T-helper 2 cell treated with Interferon-gamma antibody and Interleukin-4, amounts not matched to agents 5 μg/mL and 100 μg/mL, for 36 hours (primary cell): ENCODE data around the gene CAPZA1.
A peak's percentile ranks its signal among the peaks of the same experiment; 100 is the strongest.
"Not testable (repeated sequence)": the region's sequence is repeated elsewhere in the genome, so short reads cannot be mapped to it uniquely, and the experiment has no call there.

Experiments
- DNase-seq: peaks from one replicate; pipeline ENCODE4 v3.0.0; 2021; ENCODE audit warnings: low spot score
- H3K27ac Mint-ChIP-seq: one replicate; pipeline ENCODE4 v1.8.0; 2021; ENCODE audit warnings: mild to moderate bottlenecking, mixed read lengths
- H3K27me3 Mint-ChIP-seq: one replicate; pipeline ENCODE4 v1.8.0; 2021; ENCODE audit warnings: low read depth, mixed read lengths
- H3K36me3 Mint-ChIP-seq: one replicate; pipeline ENCODE4 v1.8.0; 2021; ENCODE audit warnings: low read depth, mixed read lengths
- H3K4me1 Mint-ChIP-seq: one replicate; pipeline ENCODE4 v1.8.0; 2021; ENCODE audit warnings: low read depth, mixed read lengths
- H3K4me3 Mint-ChIP-seq: one replicate; pipeline ENCODE4 v1.8.0; 2022; ENCODE audit warnings: mild to moderate bottlenecking, moderate library complexity, mixed read lengths
- H3K9me3 Mint-ChIP-seq: one replicate; pipeline ENCODE4 v1.8.0; 2021; ENCODE audit warnings: mixed read lengths

The CAPZA1 gene

GRCh38 chr1:112637254-112638109, 17.9 kb downstream of the CAPZA1 start:
- DNase-seq, result no peak
- peak overlapping the region; percentile 57 for H3K27ac Mint-ChIP-seq
- H3K27me3 Mint-ChIP-seq, result no peaks in the 10 kb centered on the region
- peaks cover 38% of the 10 kb centered on the region for H3K4me1 Mint-ChIP-seq
- no peaks in the 10 kb centered on the region for H3K9me3 Mint-ChIP-seq
- H3K36me3 Mint-ChIP-seq, result peaks cover 18% of the 10 kb centered on the region
- H3K4me3 Mint-ChIP-seq, result no peak overlapping the region

GRCh38 chr1:112638110-112638428, 18.4 kb downstream of the CAPZA1 start:
- Mint-ChIP-seq H3K36me3 (peaks cover 15% of the 10 kb centered on the region), H3K27ac (no peak overlapping the region), H3K27me3 (no peaks in the 10 kb centered on the region), H3K4me3 (no peak overlapping the region), H3K4me1 (peaks cover 35% of the 10 kb centered on the region), H3K9me3 (no peaks in the 10 kb centered on the region)
- no peak for DNase-seq

GRCh38 chr1:112640437-112640836, 20.8 kb downstream of the CAPZA1 start:
- peaks cover 18% of the 10 kb centered on the region for H3K4me1 Mint-ChIP-seq
- H3K36me3 Mint-ChIP-seq, result peaks cover 13% of the 10 kb centered on the region
- DNase-seq, H3K4me3 Mint-ChIP-seq, H3K27ac Mint-ChIP-seq, H3K9me3 Mint-ChIP-seq, H3K27me3 Mint-ChIP-seq: not testable (repeated sequence)

- H3K36me3 Mint-ChIP-seq, result peaks cover 28% of the 10 kb centered on the region
- H3K9me3 Mint-ChIP-seq, result no peaks in the 10 kb centered on the region
- no peak overlapping the region for H3K4me3 Mint-ChIP-seq
- H3K27me3 Mint-ChIP-seq, result no peaks in the 10 kb centered on the region
- H3K27ac Mint-ChIP-seq, result no peak overlapping the region
- no peak for DNase-seq
- peaks cover 8% of the 10 kb centered on the region for H3K4me1 Mint-ChIP-seq
Observed at GRCh38 chr1:112643080-112643479, 23.4 kb downstream of the CAPZA1 start.

- H3K9me3 Mint-ChIP-seq, result no peaks in the 10 kb centered on the region
- no peak overlapping the region for H3K27ac Mint-ChIP-seq
- H3K27me3 Mint-ChIP-seq, result no peaks in the 10 kb centered on the region
- H3K4me3 Mint-ChIP-seq, result no peak overlapping the region
- H3K4me1 Mint-ChIP-seq, result peaks cover 15% of the 10 kb centered on the region
- DNase-seq, result no peak
- peaks cover 53% of the 10 kb centered on the region for H3K36me3 Mint-ChIP-seq
Observed at GRCh38 chr1:112646225-112646624, 26.6 kb downstream of the CAPZA1 start.

GRCh38 chr1:112651205-112651604, 31.6 kb downstream of the CAPZA1 start:
- Mint-ChIP-seq H3K27me3 (no peaks in the 10 kb centered on the region), H3K36me3 (peaks cover 59% of the 10 kb centered on the region), H3K9me3 (no peaks in the 10 kb centered on the region), H3K27ac (peak overlapping the region; percentile 26), H3K4me1 (peaks cover 8% of the 10 kb centered on the region), H3K4me3 (no peak overlapping the region)
- DNase-seq, result no peak

GRCh38 chr1:112665857-112666256, 46.2 kb downstream of the CAPZA1 start:
- Mint-ChIP-seq H3K4me1 (peaks cover 26% of the 10 kb centered on the region), H3K9me3 (no peaks in the 10 kb centered on the region), H3K27ac (no peak overlapping the region), H3K36me3 (peaks cover 76% of the 10 kb centered on the region), H3K27me3 (no peaks in the 10 kb centered on the region), H3K4me3 (no peak overlapping the region)
- no peak for DNase-seq

GRCh38 chr1:112666946-112667345, 47.3 kb downstream of the CAPZA1 start:
- no peaks in the 10 kb centered on the region for H3K27me3 Mint-ChIP-seq
- H3K36me3 Mint-ChIP-seq, result peaks cover 78% of the 10 kb centered on the region
- no peak overlapping the region for H3K4me3 Mint-ChIP-seq
- peaks cover 29% of the 10 kb centered on the region for H3K4me1 Mint-ChIP-seq
- no peak for DNase-seq
- H3K9me3 Mint-ChIP-seq, result no peaks in the 10 kb centered on the region
- H3K27ac Mint-ChIP-seq, result peak overlapping the region; percentile 62

GRCh38 chr1:112672009-112672408, 52.4 kb downstream of the CAPZA1 start:
- Mint-ChIP-seq H3K9me3 (no peaks in the 10 kb centered on the region), H3K27me3 (no peaks in the 10 kb centered on the region), H3K4me3 (no peak overlapping the region), H3K36me3 (peaks cover 62% of the 10 kb centered on the region), H3K27ac (no peak overlapping the region), H3K4me1 (peaks cover 48% of the 10 kb centered on the region)
- DNase-seq, result no peak

- Mint-ChIP-seq H3K4me1 (peaks cover 50% of the 10 kb centered on the region), H3K27me3 (no peaks in the 10 kb centered on the region), H3K27ac (no peak overlapping the region), H3K4me3 (no peak overlapping the region), H3K36me3 (peaks cover 54% of the 10 kb centered on the region), H3K9me3 (no peaks in the 10 kb centered on the region)
- DNase-seq, result no peak
Observed at GRCh38 chr1:112672842-112673241, 53.2 kb downstream of the CAPZA1 start.

GRCh38 chr1:112673592-112674439, 54.2 kb downstream of the CAPZA1 start:
- Mint-ChIP-seq H3K27me3 (no peaks in the 10 kb centered on the region), H3K4me1 (peaks cover 45% of the 10 kb centered on the region), H3K4me3 (peak overlapping the region; percentile 98), H3K27ac (peak overlapping the region; percentile 99), H3K9me3 (no peaks in the 10 kb centered on the region), H3K36me3 (peaks cover 46% of the 10 kb centered on the region)
- no peak for DNase-seq

GRCh38 chr1:112674440-112674985, 54.9 kb downstream of the CAPZA1 start, which contains the start of gene MOV10:
Gene MOV10, plus strand, starts transcription at chr1:112674659. Its CDS starts 254 bp downstream, at chr1:112674913.
- peak; percentile 54 for DNase-seq
- H3K36me3 Mint-ChIP-seq, result peaks cover 41% of the 10 kb centered on the region
- no peaks in the 10 kb centered on the region for H3K9me3 Mint-ChIP-seq
- peak within 1 kb of the TSS; percentile 98 for H3K4me3 Mint-ChIP-seq
- H3K27me3 Mint-ChIP-seq, result no peaks in the 10 kb centered on the region
- H3K27ac Mint-ChIP-seq, result peak within 1 kb of the TSS; percentile 99
- peaks cover 40% of the 10 kb centered on the region for H3K4me1 Mint-ChIP-seq

- peak overlapping the region; percentile 98 for H3K4me3 Mint-ChIP-seq
- peaks cover 41% of the 10 kb centered on the region for H3K4me1 Mint-ChIP-seq
- no peaks in the 10 kb centered on the region for H3K9me3 Mint-ChIP-seq
- peak overlapping the region; percentile 99 for H3K27ac Mint-ChIP-seq
- DNase-seq, result peak; percentile 48
- H3K36me3 Mint-ChIP-seq, result peaks cover 37% of the 10 kb centered on the region
- H3K27me3 Mint-ChIP-seq, result no peaks in the 10 kb centered on the region
Observed at GRCh38 chr1:112674986-112675727, 55.5 kb downstream of the CAPZA1 start.
